ENCODE data around the gene KIAA1671.

Gene KIAA1671

GRCh38 chr22:24994070-24994763 is 41.7 kb downstream of the KIAA1671 start:
- peak; percentile 75 for DNase-seq
- no peak overlapping the region for H3K27ac ChIP-seq (ENCODE audit: low read depth, low read length)
- no peak overlapping the region for H3K4ac ChIP-seq (ENCODE audit: low read depth, low read length)

GRCh38 chr22:24995649-24996180 is 43.2 kb downstream of the KIAA1671 start:
- H3K4ac ChIP-seq (ENCODE audit: low read depth, low read length), result no peak overlapping the region
- no peaks in the 10 kb centered on the region for H3K36me3 ChIP-seq (ENCODE audit: control insufficient read depth, insufficient read depth, low read length)
- no peak overlapping the region for H3K23ac ChIP-seq (ENCODE audit: low read length)
- peak overlapping the region; percentile 6 for H3K9ac ChIP-seq (ENCODE audit: low read length)
- peak overlapping the region; percentile 19 for H2AK5ac ChIP-seq (ENCODE audit: low read length)
- no peak overlapping the region for H2BK120ac ChIP-seq (ENCODE audit: low read depth, low read length)
- H2BK15ac ChIP-seq (replicated peaks; ENCODE audit: low read depth), result no peak overlapping the region
- no peaks in the 10 kb centered on the region for H3K27me3 ChIP-seq (ENCODE audit: insufficient read depth, low read length, poor library complexity)
- H3K79me2 ChIP-seq (ENCODE audit: control insufficient read depth, insufficient read depth, low read length), result peaks cover 2% of the 10 kb centered on the region
- H4K5ac ChIP-seq (ENCODE audit: low read length), result no peak overlapping the region
- H3K18ac ChIP-seq (ENCODE audit: low read length), result peak overlapping the region; percentile 79
- peaks cover 9% of the 10 kb centered on the region for H3K79me1 ChIP-seq (ENCODE audit: low read length)
- no CpG with 5 or more reads among the region's 2 CpGs for WGBS (ENCODE audit: extremely low coverage, insufficient coverage, low lambda C conversion rate)
- no peak overlapping the region for H2BK5ac ChIP-seq (ENCODE audit: low read length)
- DNase-seq, result no peak
- H3K27ac ChIP-seq (ENCODE audit: low read depth, low read length), result peak overlapping the region; percentile 62
- H3K4me1 ChIP-seq (ENCODE audit: control insufficient read depth, low read depth, low read length), result peaks cover 18% of the 10 kb centered on the region
- H4K8ac ChIP-seq (ENCODE audit: low read depth, low read length), result no peak overlapping the region
- peak overlapping the region; percentile 64 for H3K56ac ChIP-seq (ENCODE audit: low read length)
- no peak overlapping the region for H3K4me3 ChIP-seq (ENCODE audit: low read length)
- H3K4me2 ChIP-seq (ENCODE audit: low read length), result no peak overlapping the region

More at GRCh38 chr22:24994070-24994763, 41.7 kb downstream of the KIAA1671 start:
- Histone ChIP-seq H2AK5ac (ENCODE audit: low read length) (no peak overlapping the region), H3K23ac (ENCODE audit: low read length) (peak overlapping the region; percentile 16), H3K36me3 (ENCODE audit: control insufficient read depth, insufficient read depth, low read length) (no peaks in the 10 kb centered on the region), H3K79me1 (ENCODE audit: low read length) (peaks cover 9% of the 10 kb centered on the region), H3K4me2 (ENCODE audit: low read length) (no peak overlapping the region), H3K56ac (ENCODE audit: low read length) (no peak overlapping the region), H3K79me2 (ENCODE audit: control insufficient read depth, insufficient read depth, low read length) (no peaks in the 10 kb centered on the region), H2BK15ac (replicated peaks; ENCODE audit: low read depth) (no peak overlapping the region), H4K8ac (ENCODE audit: low read depth, low read length) (no peak overlapping the region), H2BK5ac (ENCODE audit: low read length) (no peak overlapping the region), H3K4me1 (ENCODE audit: control insufficient read depth, low read depth, low read length) (peaks cover 18% of the 10 kb centered on the region), H3K27me3 (ENCODE audit: insufficient read depth, low read length, poor library complexity) (no peaks in the 10 kb centered on the region), H2BK120ac (ENCODE audit: low read depth, low read length) (no peak overlapping the region), H3K18ac (ENCODE audit: low read length) (no peak overlapping the region), H3K4me3 (ENCODE audit: low read length) (no peak overlapping the region), H3K9ac (ENCODE audit: low read length) (no peak overlapping the region), H4K5ac (ENCODE audit: low read length) (no peak overlapping the region)
- no CpG with 5 or more reads among the region's 7 CpGs for WGBS (ENCODE audit: extremely low coverage, insufficient coverage, low lambda C conversion rate)

- Histone ChIP-seq H2BK5ac (ENCODE audit: low read length) (no peak overlapping the region), H3K18ac (ENCODE audit: low read length) (peak overlapping the region; percentile 79), H4K5ac (ENCODE audit: low read length) (no peak overlapping the region), H3K4me3 (ENCODE audit: low read length) (no peak overlapping the region), H3K4me1 (ENCODE audit: control insufficient read depth, low read depth, low read length) (peaks cover 18% of the 10 kb centered on the region), H3K4ac (ENCODE audit: low read depth, low read length) (peak overlapping the region; percentile 75), H3K36me3 (ENCODE audit: control insufficient read depth, insufficient read depth, low read length) (no peaks in the 10 kb centered on the region), H3K56ac (ENCODE audit: low read length) (peak overlapping the region; percentile 64), H3K27me3 (ENCODE audit: insufficient read depth, low read length, poor library complexity) (no peaks in the 10 kb centered on the region), H3K4me2 (ENCODE audit: low read length) (peak overlapping the region; percentile 8), H2AK5ac (ENCODE audit: low read length) (no peak overlapping the region), H3K23ac (ENCODE audit: low read length) (no peak overlapping the region), H3K79me1 (ENCODE audit: low read length) (peaks cover 10% of the 10 kb centered on the region), H2BK120ac (ENCODE audit: low read depth, low read length) (no peak overlapping the region), H3K79me2 (ENCODE audit: control insufficient read depth, insufficient read depth, low read length) (peaks cover 2% of the 10 kb centered on the region), H3K9ac (ENCODE audit: low read length) (peak overlapping the region; percentile 6), H3K27ac (ENCODE audit: low read depth, low read length) (peak overlapping the region; percentile 62), H4K8ac (ENCODE audit: low read depth, low read length) (no peak overlapping the region), H2BK15ac (replicated peaks; ENCODE audit: low read depth) (no peak overlapping the region)
- no CpG with 5 or more reads among the region's 5 CpGs for WGBS (ENCODE audit: extremely low coverage, insufficient coverage, low lambda C conversion rate)
- DNase-seq, result peak; percentile 100
Measured at GRCh38 chr22:24996420-24996952, 44.0 kb downstream of the KIAA1671 start.

- no peak overlapping the region for H3K4me3 ChIP-seq (ENCODE audit: low read length)
- peaks cover 18% of the 10 kb centered on the region for H3K4me1 ChIP-seq (ENCODE audit: control insufficient read depth, low read depth, low read length)
- H3K9ac ChIP-seq (ENCODE audit: low read length), result peak overlapping the region; percentile 29
- DNase-seq, result peak; percentile 70
- no peak overlapping the region for H4K5ac ChIP-seq (ENCODE audit: low read length)
- H3K56ac ChIP-seq (ENCODE audit: low read length), result peak overlapping the region; percentile 59
- no peaks in the 10 kb centered on the region for H3K36me3 ChIP-seq (ENCODE audit: control insufficient read depth, insufficient read depth, low read length)
- peak overlapping the region; percentile 26 for H3K27ac ChIP-seq (ENCODE audit: low read depth, low read length)
- H3K23ac ChIP-seq (ENCODE audit: low read length), result no peak overlapping the region
- peak overlapping the region; percentile 53 for H2AK5ac ChIP-seq (ENCODE audit: low read length)
- peak overlapping the region; percentile 82 for H2BK5ac ChIP-seq (ENCODE audit: low read length)
- no CpG with 5 or more reads among the region's 6 CpGs for WGBS (ENCODE audit: extremely low coverage, insufficient coverage, low lambda C conversion rate)
- H2BK120ac ChIP-seq (ENCODE audit: low read depth, low read length), result no peak overlapping the region
- H3K4me2 ChIP-seq (ENCODE audit: low read length), result peak overlapping the region; percentile 8
- H3K79me1 ChIP-seq (ENCODE audit: low read length), result peaks cover 10% of the 10 kb centered on the region
- H3K18ac ChIP-seq (ENCODE audit: low read length), result peak overlapping the region; percentile 62
- no peak overlapping the region for H3K4ac ChIP-seq (ENCODE audit: low read depth, low read length)
- H4K8ac ChIP-seq (ENCODE audit: low read depth, low read length), result no peak overlapping the region
- peaks cover 2% of the 10 kb centered on the region for H3K79me2 ChIP-seq (ENCODE audit: control insufficient read depth, insufficient read depth, low read length)
- H3K27me3 ChIP-seq (ENCODE audit: insufficient read depth, low read length, poor library complexity), result no peaks in the 10 kb centered on the region
- H2BK15ac ChIP-seq (replicated peaks; ENCODE audit: low read depth), result no peak overlapping the region
Measured at GRCh38 chr22:24997023-24997422, 44.5 kb downstream of the KIAA1671 start.

- Histone ChIP-seq H4K5ac (ENCODE audit: low read length) (no peak overlapping the region), H3K56ac (ENCODE audit: low read length) (no peak overlapping the region), H3K9ac (ENCODE audit: low read length) (no peak overlapping the region), H3K4ac (ENCODE audit: low read depth, low read length) (no peak overlapping the region), H3K27me3 (ENCODE audit: insufficient read depth, low read length, poor library complexity) (no peaks in the 10 kb centered on the region), H3K79me1 (ENCODE audit: low read length) (peaks cover 9% of the 10 kb centered on the region), H2BK120ac (ENCODE audit: low read depth, low read length) (no peak overlapping the region), H4K8ac (ENCODE audit: low read depth, low read length) (no peak overlapping the region), H2BK15ac (replicated peaks; ENCODE audit: low read depth) (no peak overlapping the region), H3K23ac (ENCODE audit: low read length) (no peak overlapping the region), H3K4me2 (ENCODE audit: low read length) (no peak overlapping the region), H3K4me3 (ENCODE audit: low read length) (no peak overlapping the region), H2AK5ac (ENCODE audit: low read length) (no peak overlapping the region), H2BK5ac (ENCODE audit: low read length) (no peak overlapping the region), H3K18ac (ENCODE audit: low read length) (no peak overlapping the region), H3K36me3 (ENCODE audit: control insufficient read depth, insufficient read depth, low read length) (no peaks in the 10 kb centered on the region), H3K27ac (ENCODE audit: low read depth, low read length) (no peak overlapping the region), H3K4me1 (ENCODE audit: control insufficient read depth, low read depth, low read length) (peaks cover 17% of the 10 kb centered on the region), H3K79me2 (ENCODE audit: control insufficient read depth, insufficient read depth, low read length) (peaks cover 2% of the 10 kb centered on the region)
- WGBS (ENCODE audit: extremely low coverage, insufficient coverage, low lambda C conversion rate), result no CpG with 5 or more reads among the region's 8 CpGs
- no peak for DNase-seq
Measured at GRCh38 chr22:25000686-25001085, 48.2 kb downstream of the KIAA1671 start.

Data from mesendoderm (in vitro differentiated cells).